Measurements from ENCODE around the gene ATP10A.

DNA sequence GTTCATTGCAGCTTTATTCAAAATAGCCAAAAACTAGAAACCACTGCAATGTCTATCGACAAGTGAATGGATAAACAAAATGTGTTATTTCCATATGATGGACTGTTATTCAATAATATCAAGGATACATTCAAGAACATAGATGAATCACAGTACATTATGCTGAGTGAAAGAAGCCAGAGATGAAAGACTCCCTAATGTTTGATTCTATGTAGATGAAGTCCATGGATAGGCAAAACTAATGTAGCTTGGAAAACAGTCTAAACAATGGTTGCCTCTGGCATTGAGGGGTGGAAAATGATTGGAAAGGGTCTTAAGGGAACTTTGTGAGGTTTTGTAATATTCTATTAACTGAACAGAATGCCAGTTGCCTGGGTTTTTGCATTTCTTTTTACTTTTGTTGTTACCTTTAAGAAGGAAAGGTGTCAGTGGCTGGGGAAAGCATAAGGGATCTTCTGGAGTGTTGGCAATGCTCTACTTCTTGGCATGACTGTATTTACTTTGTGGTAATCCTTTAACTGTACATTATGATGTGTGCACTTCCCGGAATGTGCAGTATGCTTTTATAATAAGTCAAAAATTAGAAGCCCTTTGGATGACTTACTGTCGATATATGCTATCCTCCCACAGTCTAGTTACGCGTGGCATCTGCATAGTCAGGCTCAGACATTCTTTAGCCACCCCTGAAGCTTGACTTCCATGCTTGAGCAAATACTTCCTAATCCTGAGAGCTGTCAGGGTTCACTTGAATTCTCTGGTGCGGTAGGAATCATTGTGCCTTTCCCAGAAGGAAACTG is 20.5 kb upstream of the ATP10A start:
- TF ChIP-seq, protein P1, sequence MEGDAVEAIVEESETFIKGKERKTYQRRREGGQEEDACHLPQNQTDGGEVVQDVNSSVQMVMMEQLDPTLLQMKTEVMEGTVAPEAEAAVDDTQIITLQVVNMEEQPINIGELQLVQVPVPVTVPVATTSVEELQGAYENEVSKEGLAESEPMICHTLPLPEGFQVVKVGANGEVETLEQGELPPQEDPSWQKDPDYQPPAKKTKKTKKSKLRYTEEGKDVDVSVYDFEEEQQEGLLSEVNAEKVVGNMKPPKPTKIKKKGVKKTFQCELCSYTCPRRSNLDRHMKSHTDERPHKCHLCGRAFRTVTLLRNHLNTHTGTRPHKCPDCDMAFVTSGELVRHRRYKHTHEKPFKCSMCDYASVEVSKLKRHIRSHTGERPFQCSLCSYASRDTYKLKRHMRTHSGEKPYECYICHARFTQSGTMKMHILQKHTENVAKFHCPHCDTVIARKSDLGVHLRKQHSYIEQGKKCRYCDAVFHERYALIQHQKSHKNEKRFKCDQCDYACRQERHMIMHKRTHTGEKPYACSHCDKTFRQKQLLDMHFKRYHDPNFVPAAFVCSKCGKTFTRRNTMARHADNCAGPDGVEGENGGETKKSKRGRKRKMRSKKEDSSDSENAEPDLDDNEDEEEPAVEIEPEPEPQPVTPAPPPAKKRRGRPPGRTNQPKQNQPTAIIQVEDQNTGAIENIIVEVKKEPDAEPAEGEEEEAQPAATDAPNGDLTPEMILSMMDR (IDR thresholded peaks at IDR 0.05) = no peak
- no peak for TF ChIP-seq POLR2A (IDR thresholded peaks at IDR 0.05)

Data from adrenal gland (tissue), 5 donors.